Fibroblast of pulmonary artery (primary cell): ENCODE results near the gene CLEC17A.
"Not testable (repeated sequence)": the region's sequence is repeated elsewhere in the genome, so short reads cannot be mapped to it uniquely, and the experiment has no call there.

Experiments
- DNase-seq: peaks from one replicate; pipeline ENCODE4 v3.0.0-alpha.2; 2010; ENCODE audit warnings: low read depth
- H3K4me3 ChIP-seq: replicated peaks from 2 replicates; pipeline ENCODE4 v1.5.1; 2011; ENCODE audit warnings: low read depth, mild to moderate bottlenecking, control low read depth, low read length, moderate library complexity
- TF ChIP-seq, protein P1 (sequence below): IDR thresholded peaks from 2 replicates; pipeline ENCODE4 v1.5.1; 2011; ENCODE audit warnings: mild to moderate bottlenecking, control low read depth, low read length, inconsistent platforms; ENCODE audit errors: missing control alignments

The CLEC17A gene

DNA sequence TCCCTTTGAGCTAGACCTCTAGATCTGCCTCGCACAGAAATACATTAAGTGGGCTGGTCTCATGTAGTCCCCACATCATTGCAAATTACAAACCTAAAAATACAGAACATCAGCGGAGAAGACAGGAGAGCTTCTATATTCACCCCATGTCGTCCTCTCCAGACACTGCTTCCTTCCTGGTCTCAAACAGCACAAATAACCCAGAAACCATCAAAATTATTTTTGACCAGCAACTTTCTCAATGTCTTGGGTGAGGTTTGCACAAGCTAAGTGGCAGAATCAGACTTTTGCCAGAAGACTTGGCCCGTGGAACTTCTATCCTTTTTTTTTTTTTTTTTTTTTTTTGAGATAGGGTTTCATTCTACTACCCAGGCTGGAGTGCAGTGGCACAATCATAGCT lies 28.2 kb downstream of the CLEC17A start:
- no peak for DNase-seq
- TF ChIP-seq, protein P1, sequence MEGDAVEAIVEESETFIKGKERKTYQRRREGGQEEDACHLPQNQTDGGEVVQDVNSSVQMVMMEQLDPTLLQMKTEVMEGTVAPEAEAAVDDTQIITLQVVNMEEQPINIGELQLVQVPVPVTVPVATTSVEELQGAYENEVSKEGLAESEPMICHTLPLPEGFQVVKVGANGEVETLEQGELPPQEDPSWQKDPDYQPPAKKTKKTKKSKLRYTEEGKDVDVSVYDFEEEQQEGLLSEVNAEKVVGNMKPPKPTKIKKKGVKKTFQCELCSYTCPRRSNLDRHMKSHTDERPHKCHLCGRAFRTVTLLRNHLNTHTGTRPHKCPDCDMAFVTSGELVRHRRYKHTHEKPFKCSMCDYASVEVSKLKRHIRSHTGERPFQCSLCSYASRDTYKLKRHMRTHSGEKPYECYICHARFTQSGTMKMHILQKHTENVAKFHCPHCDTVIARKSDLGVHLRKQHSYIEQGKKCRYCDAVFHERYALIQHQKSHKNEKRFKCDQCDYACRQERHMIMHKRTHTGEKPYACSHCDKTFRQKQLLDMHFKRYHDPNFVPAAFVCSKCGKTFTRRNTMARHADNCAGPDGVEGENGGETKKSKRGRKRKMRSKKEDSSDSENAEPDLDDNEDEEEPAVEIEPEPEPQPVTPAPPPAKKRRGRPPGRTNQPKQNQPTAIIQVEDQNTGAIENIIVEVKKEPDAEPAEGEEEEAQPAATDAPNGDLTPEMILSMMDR = no peak
- no peak overlapping the region for H3K4me3 ChIP-seq

DNA sequence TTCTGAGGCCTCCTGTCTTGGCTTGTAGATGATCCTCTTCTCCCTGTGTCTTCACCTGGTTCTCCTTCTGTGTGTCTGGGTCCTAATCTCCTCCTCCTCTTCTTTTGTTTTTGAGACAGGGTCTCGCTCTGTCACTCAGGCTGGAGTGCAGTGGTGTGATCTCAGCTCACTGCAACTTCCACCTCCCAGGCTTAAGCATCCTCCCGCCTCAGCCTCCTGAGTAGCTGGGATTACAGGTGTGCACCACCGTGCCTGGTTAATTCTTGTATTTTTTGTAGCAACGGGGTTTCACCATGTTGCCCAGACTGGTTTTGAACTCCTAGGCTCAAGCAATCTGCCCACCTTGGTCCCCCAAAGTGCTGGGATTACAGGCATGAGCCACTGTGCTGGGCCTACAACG lies 29.4 kb downstream of the CLEC17A start:
- H3K4me3 ChIP-seq, DNase-seq: not testable (repeated sequence)

DNA sequence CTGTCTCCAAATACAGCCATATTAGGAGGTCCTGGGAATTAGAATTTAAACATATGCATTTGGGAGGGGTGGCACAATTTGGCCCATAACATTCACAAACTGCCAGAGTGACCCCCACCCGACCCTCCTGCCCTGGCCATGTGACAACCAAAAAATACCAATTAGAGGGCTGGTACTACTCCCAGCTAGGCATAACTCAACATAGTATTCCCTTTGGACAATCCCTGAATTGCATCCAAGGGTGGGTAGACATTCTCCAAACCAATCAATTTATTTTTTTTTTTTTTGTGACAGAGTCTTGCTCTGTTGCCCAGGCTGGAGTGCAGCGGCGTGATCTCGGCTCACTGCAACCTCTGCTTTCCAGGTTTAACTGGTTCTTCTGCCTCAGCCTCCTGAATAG lies 29.8 kb downstream of the CLEC17A start:
- no peak overlapping the region for H3K4me3 ChIP-seq
- DNase-seq = no peak
- TF ChIP-seq, protein P1 = no peak

DNA sequence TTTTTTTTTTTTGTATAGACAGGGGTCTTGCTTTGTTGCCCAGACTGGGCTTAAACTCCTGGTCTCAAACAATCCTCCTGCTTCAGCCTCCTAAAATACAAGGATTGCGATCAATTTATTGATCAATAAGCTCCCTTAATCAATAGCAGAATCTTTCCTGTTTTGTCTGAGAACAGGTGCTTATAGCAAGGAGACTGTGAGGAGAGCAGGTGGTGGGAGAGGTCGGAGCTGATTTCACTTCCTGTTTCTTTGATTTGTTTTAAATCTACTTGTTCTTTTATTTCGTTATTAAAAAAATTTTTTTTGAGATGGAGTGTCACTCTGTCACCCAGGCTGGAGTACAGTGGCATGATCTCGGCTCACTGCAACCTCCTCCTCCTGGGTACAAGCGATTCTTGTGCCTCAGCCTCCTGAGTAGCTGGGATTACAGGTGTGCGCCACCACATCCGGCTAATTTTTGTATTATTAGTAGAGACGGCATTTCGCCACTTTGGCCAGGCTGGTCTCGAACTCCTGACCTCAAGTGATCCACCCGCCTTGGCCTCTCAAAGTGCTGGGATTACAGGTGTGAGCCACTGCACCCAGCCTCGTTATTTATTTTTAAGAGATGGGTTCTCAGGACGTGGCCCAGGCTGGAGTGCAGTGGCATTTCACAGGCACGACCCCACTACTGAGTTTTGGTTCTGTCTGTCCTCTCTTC lies 30.7 kb downstream of the CLEC17A start:
- not testable (repeated sequence) for DNase-seq, H3K4me3 ChIP-seq

DNA sequence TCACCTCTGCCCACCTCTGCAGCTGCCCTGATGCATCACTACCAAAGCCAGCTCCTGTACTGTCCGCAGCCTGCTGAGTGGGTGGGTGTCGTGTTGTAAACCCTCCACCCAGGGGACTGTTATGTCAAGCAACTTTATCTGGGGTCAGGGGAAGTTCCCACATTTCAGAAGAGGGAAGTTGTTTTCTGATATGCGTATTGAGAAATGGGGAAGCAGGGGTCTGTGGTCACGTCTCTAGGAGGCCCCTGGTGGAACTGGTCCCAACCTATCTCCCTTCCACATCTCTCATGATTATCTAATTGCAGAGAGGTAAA lies 31.2 kb downstream of the CLEC17A start:
- TF ChIP-seq, protein P1 = no peak
- no peak overlapping the region for H3K4me3 ChIP-seq
- no peak for DNase-seq

DNA sequence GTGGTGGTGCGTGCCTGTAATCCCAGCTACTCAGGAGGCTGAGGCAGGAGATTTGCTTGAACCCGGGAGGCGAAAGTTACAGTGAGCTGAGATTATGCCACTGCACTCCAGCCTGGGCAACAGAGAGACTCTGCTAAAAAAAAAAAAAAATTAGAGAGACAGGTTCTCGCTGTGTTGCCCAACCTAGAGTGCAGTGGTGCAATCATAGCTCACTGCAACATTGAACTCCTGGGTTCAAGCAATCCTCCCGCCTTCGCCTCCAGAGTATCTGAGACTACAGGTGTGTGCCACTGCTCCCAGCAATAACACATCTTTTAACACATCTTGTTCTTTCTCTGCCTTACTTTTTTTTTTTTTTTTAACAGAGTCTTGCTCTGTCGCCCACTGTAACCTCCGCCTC lies 32.7 kb downstream of the CLEC17A start:
- TF ChIP-seq, protein P1 = no peak
- no peak overlapping the region for H3K4me3 ChIP-seq
- DNase-seq = no peak

DNA sequence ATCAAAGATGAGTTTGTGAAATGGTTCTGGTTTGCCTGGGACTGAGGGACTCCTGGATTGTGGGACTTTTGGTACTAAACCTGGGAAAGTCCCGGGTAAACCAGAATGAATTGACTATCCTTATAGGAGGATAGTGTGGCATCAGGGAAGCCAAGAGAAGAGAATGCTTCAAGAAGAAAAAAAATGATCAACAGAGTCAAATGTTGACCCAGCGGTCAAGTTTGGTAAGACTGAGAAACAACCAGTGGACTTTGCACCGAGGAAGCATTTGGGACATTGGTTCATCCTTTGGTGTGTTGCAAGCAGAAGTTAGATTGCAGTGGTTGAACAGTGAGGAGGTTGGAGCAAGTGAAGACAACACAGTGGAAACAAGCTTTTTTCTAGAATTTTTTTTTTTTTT lies 33.5 kb downstream of the CLEC17A start:
- no peak for DNase-seq
- TF ChIP-seq, protein P1 = no peak

DNA sequence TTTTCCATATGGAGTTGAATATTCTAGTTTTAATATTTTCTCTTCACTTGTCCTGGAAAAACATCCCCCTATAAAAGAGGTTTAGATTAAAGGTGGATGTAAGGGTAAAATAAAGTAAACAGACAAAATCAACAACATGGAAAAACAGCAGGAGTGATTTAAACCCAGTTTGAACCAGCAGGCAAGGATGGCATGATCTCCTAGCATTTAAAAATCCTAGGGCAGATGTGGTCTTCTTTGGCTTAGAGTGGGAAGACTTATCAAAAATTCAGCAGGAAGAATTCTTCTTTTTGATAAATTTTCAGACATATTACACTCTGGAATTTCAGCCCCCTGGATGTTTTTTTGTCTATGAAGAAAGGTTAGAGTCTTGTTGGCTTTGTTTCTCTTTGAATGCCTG lies 36.5 kb downstream of the CLEC17A start:
- H3K4me3 ChIP-seq = no peak overlapping the region
- TF ChIP-seq, protein P1 = no peak
- no peak for DNase-seq

More for the DNA sequence above, 33.5 kb downstream of the CLEC17A start:
- no peak overlapping the region for H3K4me3 ChIP-seq

DNA sequence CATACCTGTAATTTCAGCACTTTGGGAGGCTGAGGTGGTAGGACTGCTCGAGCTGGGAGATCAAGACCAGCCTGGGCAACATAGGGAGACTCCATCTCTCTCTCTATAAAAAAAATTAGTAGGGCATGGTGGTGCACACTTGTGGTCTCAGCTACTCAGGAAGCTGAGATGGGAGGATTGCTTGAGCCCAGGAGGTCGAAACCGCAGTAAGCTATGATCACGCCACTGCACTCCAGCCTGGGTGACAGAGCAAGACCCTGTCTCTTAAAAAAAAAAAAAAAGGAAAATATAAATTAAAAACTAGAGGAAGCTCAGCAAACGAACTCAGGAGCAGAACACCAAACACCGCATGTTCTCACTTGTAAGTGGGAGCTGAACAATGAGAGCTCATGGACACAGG lies 41.6 kb downstream of the CLEC17A start:
- not testable (repeated sequence) for H3K4me3 ChIP-seq

More for the DNA sequence above, 41.6 kb downstream of the CLEC17A start:
- not testable (repeated sequence) for DNase-seq
